Fibroblast of the aortic adventitia (primary cell): ENCODE data around the gene TAC3. TPM values are rescaled to one million over a fixed set of nuclear protein-coding genes. Genes with fewer than 3 reads are reported as not detected.
"Not testable (repeated sequence)": the region's sequence is repeated elsewhere in the genome, so short reads cannot be mapped to it uniquely, and the experiment has no call there.

ENCODE experiments used
- DNase-seq: peaks from one replicate; pipeline ENCODE4 v3.0.0-alpha.2; 2010; ENCODE audit warnings: low read depth
- H3K4me3 ChIP-seq: 2 replicates; pipeline ENCODE4 v1.5.1; 2011; ENCODE audit warnings: low read depth, mild to moderate bottlenecking, control low read depth, low read length, moderate library complexity
- total RNA-seq: library from RNA; depleted of rRNA; stranded (reverse); fragments of >200 nt; gene quantifications from 2 replicates; pipeline ENCODE4 v1.2.3, GENCODE V29; 2012; ENCODE audit warnings: low replicate concordance
- TF ChIP-seq, protein P1 (sequence below): IDR thresholded peaks from 2 replicates; pipeline ENCODE4 v1.5.1; 2011; ENCODE audit warnings: mild to moderate bottlenecking, low read length, control low read depth, inconsistent platforms; ENCODE audit not compliant: insufficient read depth

Gene TAC3
- total RNA-seq, 1 donor = not detected

DNA sequence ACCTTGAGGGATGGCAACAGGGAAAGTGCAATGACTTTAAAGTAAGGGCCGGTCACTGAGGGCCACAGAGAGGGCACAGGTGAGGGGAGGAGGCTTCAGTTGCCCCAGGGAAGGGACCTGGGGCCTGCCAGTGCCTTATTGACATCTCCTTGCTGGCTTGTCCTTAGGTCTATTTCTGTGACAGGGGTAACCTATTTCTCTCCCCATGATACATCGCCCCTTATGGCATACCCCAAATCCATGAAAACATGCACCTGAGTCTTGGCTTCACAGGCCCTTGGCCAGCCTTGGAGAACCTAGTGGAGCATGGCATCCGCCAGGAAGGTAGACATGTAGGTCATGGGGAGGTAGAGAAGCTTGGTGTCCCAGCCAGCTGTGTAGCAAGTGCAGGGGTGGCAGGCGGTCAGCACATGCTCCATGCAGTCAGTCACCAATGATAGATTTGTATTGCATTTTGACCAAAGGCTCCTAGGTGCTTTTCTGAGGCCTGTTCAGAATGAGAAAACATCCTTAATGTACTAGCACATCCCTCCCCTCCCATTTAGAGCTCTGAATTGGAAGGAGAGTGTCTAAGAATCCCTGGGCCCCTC is 35.3 kb downstream of the TAC3 start:
- H3K4me3 ChIP-seq = no peak overlapping the region
- DNase-seq = no peak
- TF ChIP-seq, protein P1, sequence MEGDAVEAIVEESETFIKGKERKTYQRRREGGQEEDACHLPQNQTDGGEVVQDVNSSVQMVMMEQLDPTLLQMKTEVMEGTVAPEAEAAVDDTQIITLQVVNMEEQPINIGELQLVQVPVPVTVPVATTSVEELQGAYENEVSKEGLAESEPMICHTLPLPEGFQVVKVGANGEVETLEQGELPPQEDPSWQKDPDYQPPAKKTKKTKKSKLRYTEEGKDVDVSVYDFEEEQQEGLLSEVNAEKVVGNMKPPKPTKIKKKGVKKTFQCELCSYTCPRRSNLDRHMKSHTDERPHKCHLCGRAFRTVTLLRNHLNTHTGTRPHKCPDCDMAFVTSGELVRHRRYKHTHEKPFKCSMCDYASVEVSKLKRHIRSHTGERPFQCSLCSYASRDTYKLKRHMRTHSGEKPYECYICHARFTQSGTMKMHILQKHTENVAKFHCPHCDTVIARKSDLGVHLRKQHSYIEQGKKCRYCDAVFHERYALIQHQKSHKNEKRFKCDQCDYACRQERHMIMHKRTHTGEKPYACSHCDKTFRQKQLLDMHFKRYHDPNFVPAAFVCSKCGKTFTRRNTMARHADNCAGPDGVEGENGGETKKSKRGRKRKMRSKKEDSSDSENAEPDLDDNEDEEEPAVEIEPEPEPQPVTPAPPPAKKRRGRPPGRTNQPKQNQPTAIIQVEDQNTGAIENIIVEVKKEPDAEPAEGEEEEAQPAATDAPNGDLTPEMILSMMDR = no peak

DNA sequence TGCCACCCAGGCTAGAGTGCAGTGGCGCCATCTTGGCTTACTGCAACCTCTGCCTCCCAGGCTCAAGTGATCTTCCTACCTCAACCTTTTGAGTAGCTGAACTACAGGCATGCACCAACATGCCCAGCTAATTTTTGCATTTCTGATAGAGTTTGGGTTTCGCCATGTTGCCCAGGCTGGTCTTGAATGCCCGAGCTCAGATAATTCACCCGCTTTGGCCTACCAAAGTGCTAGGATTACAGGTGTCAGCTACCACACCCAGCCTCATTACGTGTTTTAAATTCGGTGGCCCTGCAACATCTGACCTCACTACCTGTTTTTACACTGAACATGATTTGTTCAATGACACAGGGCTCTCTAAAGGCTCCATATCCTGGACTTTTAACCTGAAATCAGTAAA is 36.1 kb downstream of the TAC3 start:
- TF ChIP-seq, protein P1 = no peak
- DNase-seq = no peak
- H3K4me3 ChIP-seq = no peak overlapping the region

DNA sequence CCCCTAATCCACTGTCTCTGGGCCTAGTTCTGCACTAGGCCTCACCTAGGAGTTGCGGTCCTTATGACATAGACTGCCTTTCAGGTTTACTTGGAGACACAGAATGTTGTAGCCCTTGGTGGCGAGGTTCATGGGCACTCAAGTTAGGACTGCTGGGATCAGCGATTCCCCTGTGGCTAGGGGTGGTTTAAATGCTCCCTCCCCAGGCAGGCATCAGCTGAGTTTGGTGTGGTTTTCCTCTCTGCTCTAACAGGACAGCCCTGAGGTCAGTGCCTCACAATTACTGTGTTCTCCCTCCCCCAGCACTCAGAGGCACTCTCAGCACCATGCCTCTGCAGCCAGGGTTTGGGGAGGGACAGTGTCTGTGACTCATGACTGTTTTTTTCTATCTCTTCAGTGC is 36.7 kb downstream of the TAC3 start:
- TF ChIP-seq, protein P1 = no peak
- DNase-seq = no peak
- no peak overlapping the region for H3K4me3 ChIP-seq

DNA sequence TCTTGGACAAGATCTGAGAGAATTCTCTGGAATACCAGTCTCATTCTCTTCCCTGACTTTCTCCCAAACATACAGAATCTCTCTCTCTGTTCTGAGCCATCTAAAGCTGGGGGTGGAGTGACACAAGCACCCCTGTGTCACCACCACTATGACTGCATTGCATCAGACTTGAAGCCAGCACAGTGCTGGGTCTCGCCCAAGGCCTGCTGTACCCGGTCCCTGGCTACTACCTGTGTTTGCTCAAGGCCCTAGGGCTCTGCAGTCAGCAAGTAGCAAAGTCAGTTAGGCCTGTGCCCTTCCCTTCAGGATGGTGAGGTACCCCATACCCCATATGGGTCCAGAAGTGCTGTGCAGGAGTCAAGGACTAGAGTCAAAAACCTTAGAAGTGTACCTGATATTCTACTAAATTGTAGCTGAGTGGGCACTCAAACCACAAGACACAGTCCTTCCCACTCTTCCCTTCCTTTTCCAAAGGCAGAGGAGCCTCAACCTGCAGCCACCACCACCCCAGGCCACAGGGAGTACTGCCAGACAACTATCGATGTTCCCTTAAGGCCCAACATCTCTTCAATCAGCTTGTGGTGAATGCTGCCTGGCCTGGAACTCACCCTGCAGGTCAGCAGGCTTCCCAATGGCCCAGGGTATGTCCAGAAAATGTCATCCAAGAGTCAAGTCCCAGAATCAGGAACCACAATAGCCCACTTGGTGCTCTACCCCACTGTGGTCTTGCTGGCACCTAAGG is 37.8 kb downstream of the TAC3 start:
- TF ChIP-seq, protein P1 = no peak
- no peak for DNase-seq
- H3K4me3 ChIP-seq = no peak overlapping the region

DNA sequence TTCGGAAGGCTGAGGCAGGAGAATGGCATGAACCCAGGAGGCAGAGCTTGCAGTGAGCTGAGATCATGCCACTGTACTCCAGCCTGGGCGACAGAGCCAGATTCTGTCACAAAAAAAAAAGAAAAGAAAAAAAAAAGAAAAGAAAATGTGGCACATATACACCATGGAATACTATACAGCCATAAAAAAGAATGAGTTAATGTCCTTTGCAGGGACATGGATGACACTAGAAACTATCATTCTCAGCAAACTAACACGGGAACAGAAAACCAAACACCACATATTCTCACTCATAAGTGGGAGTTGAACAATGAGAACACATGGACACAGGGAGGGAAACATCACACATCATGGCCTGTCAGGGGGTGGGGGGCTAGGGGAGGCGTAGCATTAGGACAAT is 39.0 kb downstream of the TAC3 start:
- DNase-seq = not testable (repeated sequence)

DNA sequence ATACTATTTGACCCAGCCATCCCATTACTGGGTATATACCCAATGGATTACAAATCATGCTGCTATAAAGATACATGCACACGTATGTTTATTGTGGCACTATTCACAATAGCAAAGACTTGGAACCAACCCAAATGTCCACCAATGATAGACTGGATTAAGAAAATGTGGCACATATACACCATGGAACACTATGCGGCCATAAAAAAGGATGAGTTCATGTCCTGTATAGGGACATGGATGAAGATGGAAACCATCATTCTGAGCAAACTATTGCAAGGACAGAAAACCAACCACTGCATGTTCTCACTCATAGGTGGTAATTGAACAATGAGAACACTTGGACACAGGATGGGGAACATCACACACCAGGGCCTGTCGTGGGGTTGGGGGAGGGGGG is 42.1 kb downstream of the TAC3 start:
- DNase-seq, H3K4me3 ChIP-seq: not testable (repeated sequence)

More for the DNA sequence above, 39.0 kb downstream of the TAC3 start:
- not testable (repeated sequence) for H3K4me3 ChIP-seq

DNA sequence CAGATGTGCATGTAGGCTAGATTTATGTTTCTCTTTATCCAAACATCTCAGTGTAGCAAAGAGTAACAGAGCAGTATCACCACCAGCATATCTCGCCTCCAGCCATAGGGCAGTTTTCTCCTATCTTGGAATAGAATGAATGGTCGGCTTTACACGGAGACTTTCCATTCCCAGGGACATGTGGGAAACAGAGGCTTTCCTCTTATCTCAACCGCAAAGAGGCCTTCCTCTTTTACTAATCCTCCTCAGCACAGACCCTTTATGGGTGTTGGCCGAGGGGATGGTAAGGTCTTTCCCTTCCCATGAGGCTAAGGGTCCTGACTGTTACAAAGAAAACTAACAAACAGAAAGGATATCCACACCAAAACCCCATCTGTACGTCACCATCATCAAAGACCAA is 47.4 kb downstream of the TAC3 start:
- not testable (repeated sequence) for DNase-seq, H3K4me3 ChIP-seq

DNA sequence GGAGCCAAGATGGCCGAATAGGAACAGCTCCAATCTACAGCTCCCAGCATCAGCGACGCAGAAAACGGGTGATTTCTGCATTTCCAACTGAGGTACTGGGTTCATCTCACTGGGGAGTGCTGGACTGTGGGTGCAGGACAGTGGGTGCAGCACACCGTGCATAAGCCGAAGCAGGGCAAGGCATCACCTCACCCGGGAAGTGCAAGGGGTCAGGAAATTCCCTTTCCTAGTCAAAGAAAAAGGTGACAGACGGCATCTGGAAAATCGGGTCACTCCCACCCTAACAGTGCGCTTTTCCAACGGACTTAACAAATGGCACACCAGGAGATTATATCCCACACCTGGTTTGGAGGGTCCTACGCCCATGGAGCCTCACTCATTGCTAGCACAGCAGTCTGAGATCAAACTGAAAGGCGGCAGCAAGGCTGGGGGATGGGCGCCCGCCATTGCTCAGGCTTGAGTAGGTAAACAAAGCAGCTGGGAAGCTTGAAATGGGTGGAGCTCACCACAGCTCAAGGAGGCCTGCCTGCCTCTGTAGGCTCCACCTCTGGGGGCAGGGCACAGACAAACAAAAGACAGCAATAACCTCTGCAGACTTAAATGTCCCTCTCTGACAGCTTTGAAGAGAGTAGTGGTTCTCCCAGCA is 50.2 kb downstream of the TAC3 start:
- DNase-seq, H3K4me3 ChIP-seq: not testable (repeated sequence)

DNA sequence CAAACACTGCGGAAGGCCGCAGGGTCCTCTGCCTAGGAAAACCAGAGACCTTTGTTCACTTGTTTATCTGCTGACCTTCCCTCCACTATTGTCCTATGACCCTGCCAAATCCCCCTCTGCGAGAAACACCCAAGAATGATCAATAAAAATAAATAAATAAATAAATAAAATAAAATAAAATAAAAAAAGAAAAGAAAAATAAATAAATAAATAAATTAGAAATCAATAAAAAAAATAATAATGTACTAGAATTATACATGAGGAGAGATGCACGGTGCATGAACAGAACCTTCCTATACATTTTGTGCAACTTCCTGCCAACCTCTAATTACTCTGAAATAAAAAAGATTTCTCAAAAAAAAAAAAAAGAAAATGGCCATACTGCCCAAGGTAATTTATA is 51.2 kb downstream of the TAC3 start:
- not testable (repeated sequence) for H3K4me3 ChIP-seq, DNase-seq

DNA sequence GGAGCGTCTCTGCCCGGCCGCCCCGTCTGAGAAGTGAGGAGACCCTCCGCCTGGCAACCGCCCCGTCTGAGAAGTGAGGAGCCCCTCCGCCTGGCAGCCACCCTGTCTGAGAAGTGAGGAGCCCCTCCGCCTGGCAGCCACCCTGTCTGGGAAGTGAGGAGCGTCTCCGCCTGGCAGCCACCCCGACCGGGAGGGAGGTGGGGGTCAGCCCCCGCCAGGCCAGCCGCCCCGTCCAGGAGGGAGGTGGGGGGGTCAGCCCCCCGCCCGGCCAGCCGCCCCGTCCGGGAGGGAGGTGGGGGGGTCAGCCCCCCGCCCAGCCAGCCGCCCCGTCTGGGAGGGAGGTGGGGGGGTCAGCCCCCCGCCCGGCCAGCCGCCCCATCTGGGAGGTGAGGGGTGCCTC is 52.8 kb downstream of the TAC3 start:
- H3K4me3 ChIP-seq, DNase-seq: not testable (repeated sequence)

DNA sequence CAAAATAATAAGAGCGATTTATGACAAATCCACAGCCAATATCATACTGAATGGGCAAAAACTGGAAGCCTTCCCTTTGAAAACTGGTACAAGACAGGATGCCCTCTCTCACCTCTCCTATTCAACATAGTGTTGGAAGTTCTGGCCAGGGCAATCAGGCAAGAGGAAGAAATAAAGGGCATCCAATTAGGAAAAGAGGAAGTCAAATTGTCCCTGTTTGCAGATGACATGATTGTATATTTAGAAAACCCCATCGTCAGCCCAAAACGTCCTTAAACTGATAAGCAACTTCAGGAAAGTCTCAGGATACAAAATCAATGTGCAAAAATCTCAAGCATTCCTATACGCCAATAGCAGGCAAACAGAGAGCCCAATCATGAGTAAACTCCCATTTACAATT is 54.1 kb downstream of the TAC3 start:
- not testable (repeated sequence) for H3K4me3 ChIP-seq, DNase-seq
